Measurements from ENCODE around the gene KAZN.

DNA sequence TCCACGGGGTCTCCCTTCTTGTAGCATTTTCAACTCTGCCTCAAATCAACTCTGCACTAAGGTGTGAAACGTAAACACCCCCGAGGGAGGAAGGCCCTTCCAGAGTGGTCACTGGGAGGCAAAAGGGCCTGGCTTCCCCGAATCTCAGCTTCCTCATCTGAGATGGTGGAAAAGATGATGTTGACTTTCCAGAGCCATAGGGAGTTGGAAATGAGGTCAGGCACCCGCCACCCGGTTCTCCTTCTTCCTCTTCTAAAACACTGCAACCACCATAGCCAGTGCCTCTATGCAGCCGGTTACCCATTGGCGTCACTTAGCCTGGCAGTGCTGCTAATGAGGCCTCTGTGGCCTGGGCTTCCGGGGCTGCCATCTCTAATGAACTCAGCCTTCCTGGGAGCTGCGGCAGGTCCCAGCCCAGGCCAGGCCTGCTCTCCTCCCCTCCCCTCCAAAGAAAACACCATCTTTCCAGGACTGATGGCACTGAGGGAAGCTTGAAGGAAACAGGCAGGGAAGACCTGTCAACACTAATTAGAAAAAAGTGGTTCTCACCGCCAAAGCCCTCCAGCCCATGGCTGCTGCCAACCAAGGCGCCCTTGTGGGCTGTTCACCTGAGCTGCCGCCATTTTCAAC lies 175.0 kb downstream of the KAZN start:
- TF ChIP-seq, protein P1, sequence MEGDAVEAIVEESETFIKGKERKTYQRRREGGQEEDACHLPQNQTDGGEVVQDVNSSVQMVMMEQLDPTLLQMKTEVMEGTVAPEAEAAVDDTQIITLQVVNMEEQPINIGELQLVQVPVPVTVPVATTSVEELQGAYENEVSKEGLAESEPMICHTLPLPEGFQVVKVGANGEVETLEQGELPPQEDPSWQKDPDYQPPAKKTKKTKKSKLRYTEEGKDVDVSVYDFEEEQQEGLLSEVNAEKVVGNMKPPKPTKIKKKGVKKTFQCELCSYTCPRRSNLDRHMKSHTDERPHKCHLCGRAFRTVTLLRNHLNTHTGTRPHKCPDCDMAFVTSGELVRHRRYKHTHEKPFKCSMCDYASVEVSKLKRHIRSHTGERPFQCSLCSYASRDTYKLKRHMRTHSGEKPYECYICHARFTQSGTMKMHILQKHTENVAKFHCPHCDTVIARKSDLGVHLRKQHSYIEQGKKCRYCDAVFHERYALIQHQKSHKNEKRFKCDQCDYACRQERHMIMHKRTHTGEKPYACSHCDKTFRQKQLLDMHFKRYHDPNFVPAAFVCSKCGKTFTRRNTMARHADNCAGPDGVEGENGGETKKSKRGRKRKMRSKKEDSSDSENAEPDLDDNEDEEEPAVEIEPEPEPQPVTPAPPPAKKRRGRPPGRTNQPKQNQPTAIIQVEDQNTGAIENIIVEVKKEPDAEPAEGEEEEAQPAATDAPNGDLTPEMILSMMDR (IDR thresholded peaks at IDR 0.05), result no peak
- TF ChIP-seq POLR2A (IDR thresholded peaks at IDR 0.05), result no peak
